GM23338 (cell line): ENCODE data around the gene MAD1L1. TPM values are rescaled to one million over a fixed set of nuclear protein-coding genes. Genes with fewer than 3 reads are reported as not detected.

Experiments used
- ATAC-seq: fragments of 200-7000 bp; cut with Tn5 transposase; 3 replicates; pipeline ENCODE4 v1.9.1; 2020
- DNase-seq: peaks from one replicate; pipeline ENCODE4 v3.0.0-alpha.2; 2015; ENCODE audit warnings: low spot score
- H2AFZ ChIP-seq: fragments of 200-600 bp; sonication (generic); 2 replicates; pipeline ENCODE4 v1.8.0; 2016; ENCODE audit warnings: antibody characterized with exemption, mild to moderate bottlenecking, moderate library complexity
- H3F3A ChIP-seq: fragments of 200-600 bp; sonication (generic); replicated peaks from 2 replicates; pipeline ENCODE4 v1.8.0; 2017; ENCODE audit warnings: antibody characterized with exemption, mixed run types, low read depth
- H3K27ac ChIP-seq: fragments of 200-600 bp; sonication (generic); 2 replicates; pipeline ENCODE4 v1.6.1; 2016; ENCODE audit warnings: low read depth
- H3K27me3 ChIP-seq: fragments of 200-600 bp; sonication (generic); 2 replicates; pipeline ENCODE4 v1.8.0; 2016; ENCODE audit warnings: mild to moderate bottlenecking, mixed run types, moderate library complexity; ENCODE audit not compliant: insufficient read depth
- H3K36me3 ChIP-seq: fragments of 200-600 bp; sonication (generic); 2 replicates; pipeline ENCODE4 v1.8.0; 2016; ENCODE audit warnings: mild to moderate bottlenecking; ENCODE audit not compliant: insufficient read depth
- H3K4me1 ChIP-seq: fragments of 200-600 bp; sonication (generic); 2 replicates; pipeline ENCODE4 v1.8.0; 2016; ENCODE audit warnings: mild to moderate bottlenecking, moderate library complexity; ENCODE audit not compliant: insufficient read depth
- H3K4me2 ChIP-seq: fragments of 200-600 bp; sonication (generic); 2 replicates; pipeline ENCODE4 v1.7.1; 2017; ENCODE audit warnings: mixed run types
- H3K4me3 ChIP-seq: fragments of 200-600 bp; sonication (generic); 2 replicates; pipeline ENCODE4 v1.6.1; 2016; ENCODE audit warnings: mixed run types
- H3K79me2 ChIP-seq: fragments of 200-600 bp; sonication (generic); replicated peaks from 2 replicates; pipeline ENCODE4 v1.8.0; 2017; ENCODE audit warnings: mild to moderate bottlenecking; ENCODE audit not compliant: insufficient read depth
- H3K9me2 ChIP-seq: fragments of 200-600 bp; sonication (generic); 2 replicates; pipeline ENCODE4 v1.8.0; 2017; ENCODE audit not compliant: insufficient read depth
- H4K20me1 ChIP-seq: fragments of 200-600 bp; sonication (generic); replicated peaks from 2 replicates; pipeline ENCODE4 v1.8.0; 2017; ENCODE audit warnings: mild to moderate bottlenecking; ENCODE audit not compliant: insufficient read depth
- H3K27ac Mint-ChIP-seq: 2 replicates; pipeline ENCODE4 v1.8.0; 2020; ENCODE audit warnings: inconsistent platforms, mild to moderate bottlenecking, moderate library complexity, mixed read lengths
- H3K27me3 Mint-ChIP-seq: 3 replicates; pipeline ENCODE4 v1.8.0; 2022; ENCODE audit warnings: low read depth, mild to moderate bottlenecking, moderate library complexity, mixed read lengths, inconsistent platforms; ENCODE audit not compliant: insufficient read depth, poor library complexity
- H3K36me3 Mint-ChIP-seq: 3 replicates; pipeline ENCODE4 v1.8.0; 2021; ENCODE audit warnings: low read depth, mild to moderate bottlenecking, inconsistent platforms, moderate library complexity, mixed read lengths
- H3K4me1 Mint-ChIP-seq: 3 replicates; pipeline ENCODE4 v1.8.0; 2020; ENCODE audit warnings: mild to moderate bottlenecking, inconsistent platforms, mixed read lengths
- H3K4me3 Mint-ChIP-seq: 3 replicates; pipeline ENCODE4 v1.8.0; 2021; ENCODE audit warnings: moderate library complexity, mild to moderate bottlenecking, inconsistent platforms, mixed read lengths
- H3K9me3 Mint-ChIP-seq: 3 replicates; pipeline ENCODE4 v1.8.0; 2020; ENCODE audit warnings: moderate library complexity, mild to moderate bottlenecking, inconsistent platforms, mixed read lengths
- CREB1 ChIP-seq: fragments of 250-450 bp; sonication (Bioruptor Pico); IDR thresholded peaks from 2 replicates; pipeline ENCODE4 v1.5.0; 2020; ENCODE audit warnings: low read depth, mild to moderate bottlenecking, moderate library complexity
- ETS1 ChIP-seq: IDR thresholded peaks from 2 replicates; pipeline ENCODE4 v1.6.1; 2016; ENCODE audit warnings: antibody characterized with exemption
- EZH2 ChIP-seq: fragments of 200-600 bp; sonication (generic); IDR thresholded peaks from one replicate; pipeline ENCODE4 v1.8.0; 2017; ENCODE audit warnings: antibody characterized with exemption, mild to moderate bottlenecking, low read depth; ENCODE audit not compliant: unreplicated experiment
- EZH2phosphoT487 ChIP-seq: fragments of 200-600 bp; sonication (generic); IDR thresholded peaks from one replicate; pipeline ENCODE4 v1.8.1; 2018; ENCODE audit warnings: antibody characterized with exemption; ENCODE audit not compliant: unreplicated experiment
- JUNB ChIP-seq: IDR thresholded peaks from one replicate; pipeline ENCODE4 v1.6.1; 2016; ENCODE audit warnings: antibody characterized with exemption; ENCODE audit not compliant: unreplicated experiment
- POLR2AphosphoS5 ChIP-seq: IDR thresholded peaks from 2 replicates; pipeline ENCODE4 v1.6.1; 2016; ENCODE audit warnings: antibody characterized with exemption, low read depth
- STAT1 ChIP-seq: IDR thresholded peaks from one replicate; pipeline ENCODE4 v1.6.1; 2016; ENCODE audit warnings: antibody characterized with exemption; ENCODE audit not compliant: unreplicated experiment
- ZNF114 ChIP-seq: fragments of 250-450 bp; sonication (Bioruptor Pico); IDR thresholded peaks from 2 replicates; pipeline ENCODE4 v1.5.0; 2020; ENCODE audit warnings: mild to moderate bottlenecking, moderate library complexity
- ZNF331 ChIP-seq: fragments of 250-450 bp; sonication (Bioruptor Pico); IDR thresholded peaks from 2 replicates; pipeline ENCODE4 v1.5.0; 2020; ENCODE audit warnings: low read depth, mild to moderate bottlenecking, moderate library complexity
- polyA plus RNA-seq: library from polyadenylated mRNA; unstranded; fragments of >200 nt; fragmentation: Nextera tagmentation; extraction: Ambion mirVana; gene quantifications from 2 replicates; pipeline ENCODE4 v1.2.1, GENCODE V29; 2016
- total RNA-seq: library from RNA; depleted of rRNA; stranded (reverse); fragments of >200 nt; shearing (Covaris generic); gene quantifications from 2 replicates; pipeline ENCODE4 v1.2.3, GENCODE V29; 2014

The MAD1L1 gene
- total and polyA plus RNA-seq, 2 experiments from 2014 or later = 40.3 to 59.3 TPM

GRCh38 chr7:2053395-2053794, 179.3 kb downstream of the MAD1L1 start:
- H3K4me1 Mint-ChIP-seq = peaks cover 9% of the 10 kb centered on the region

GRCh38 chr7:2052657-2053048, 180.1 kb downstream of the MAD1L1 start:
- H3K4me3 Mint-ChIP-seq = no peak overlapping the region
- H3K36me3 Mint-ChIP-seq = peaks cover 5% of the 10 kb centered on the region; the same call in 2 of the 3 replicates
- H3K9me2 ChIP-seq = no peaks in the 10 kb centered on the region
- no peaks in the 10 kb centered on the region for H3F3A ChIP-seq
- H3K9me3 Mint-ChIP-seq = peaks cover under 1% of the 10 kb centered on the region; the same call in 1 of the 3 replicates
- no peak overlapping the region for H3K4me3 ChIP-seq
- H3K27me3 Mint-ChIP-seq = peaks cover 13% of the 10 kb centered on the region
- TF ChIP-seq ZNF331 (CRISPR knock-in tag) (no peak), CREB1 (CRISPR knock-in tag) (no peak), STAT1 (no peak), EZH2phosphoT487 (no peak), POLR2AphosphoS5 (no peak), ETS1 (no peak), ZNF114 (CRISPR knock-in tag) (no peak), EZH2 (no peak)
- H3K36me3 ChIP-seq = no peaks in the 10 kb centered on the region
- H3K4me1 ChIP-seq = no peaks in the 10 kb centered on the region
- DNase-seq (no peak), ATAC-seq (no peak)
- H3K27ac ChIP-seq = no peak overlapping the region
- no peaks in the 10 kb centered on the region for H4K20me1 ChIP-seq
- H3K27ac Mint-ChIP-seq = no peak overlapping the region
- H3K27me3 ChIP-seq = no peaks in the 10 kb centered on the region
- H2AFZ ChIP-seq = no peak overlapping the region
- no peaks in the 10 kb centered on the region; the same call in 1 of the 2 replicates for H3K79me2 ChIP-seq
- H3K4me2 ChIP-seq = no peak overlapping the region
- peaks cover 9% of the 10 kb centered on the region for H3K4me1 Mint-ChIP-seq

More at GRCh38 chr7:2053395-2053794, 179.3 kb downstream of the MAD1L1 start:
- Histone ChIP-seq H3K4me3 (no peak overlapping the region), H3K36me3 (no peaks in the 10 kb centered on the region), H4K20me1 (no peaks in the 10 kb centered on the region), H3K4me1 (no peaks in the 10 kb centered on the region), H3K9me2 (no peaks in the 10 kb centered on the region), H3K4me2 (no peak overlapping the region), H3K27me3 (no peaks in the 10 kb centered on the region), H3K79me2 (no peaks in the 10 kb centered on the region; the same call in 1 of the 2 replicates), H2AFZ (no peak overlapping the region), H3K27ac (no peak overlapping the region), H3F3A (no peaks in the 10 kb centered on the region)
- DNase-seq (no peak), ATAC-seq (no peak)
- Mint-ChIP-seq H3K36me3 (peaks cover 6% of the 10 kb centered on the region; the same call in 2 of the 3 replicates), H3K9me3 (peaks cover 2% of the 10 kb centered on the region; the same call in 1 of the 3 replicates), H3K27me3 (peaks cover 13% of the 10 kb centered on the region), H3K4me3 (no peak overlapping the region), H3K27ac (no peak overlapping the region)
- TF ChIP-seq POLR2AphosphoS5 (no peak), JUNB (no peak), EZH2 (no peak), ETS1 (no peak)
